ENCODE measurements around the gene SSRP1. TPM values are rescaled to one million over a fixed set of nuclear protein-coding genes. Genes with fewer than 3 reads are reported as not detected.

SSRP1 gene
- total and polyA plus RNA-seq, 2 of the 13 experiments (the other 11 are each of a cell fraction or from before 2014, with no cell fraction given) = 93.6 to 129 TPM

DNA sequence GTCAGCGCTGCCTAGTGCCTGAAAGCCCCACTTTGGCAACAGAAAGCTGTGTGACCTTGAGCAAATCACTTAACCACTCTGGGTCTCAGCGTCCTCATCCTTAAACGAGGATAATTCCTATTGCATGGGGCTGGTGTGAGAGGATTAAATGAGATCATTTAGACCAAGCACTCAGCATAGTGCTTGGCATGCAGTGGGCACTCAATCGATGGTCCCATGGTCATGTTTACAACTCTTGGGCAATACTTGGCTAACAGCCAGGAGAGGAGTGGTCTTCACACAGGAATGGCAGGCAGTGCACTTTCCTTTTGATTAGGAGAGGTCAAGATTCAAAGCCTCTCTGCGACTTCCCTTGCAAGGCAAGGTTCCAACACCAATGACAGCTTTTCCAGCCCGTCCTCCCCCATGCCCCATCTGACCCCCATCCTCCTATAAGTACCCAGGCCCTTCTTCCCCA lies 25.0 kb downstream of the SSRP1 start (continued):
- TF ChIP-seq TARDBP (CRISPR knock-in tag; IDR thresholded peaks at IDR 0.05) (0 out of 2 replicates have a peak, but pooled peaks have one; percentile 33), ZNF737 (CRISPR knock-in tag; IDR thresholded peaks at IDR 0.05; ENCODE audit: borderline replicate concordance) (no peak), ZNF768 (CRISPR knock-in tag; IDR thresholded peaks at IDR 0.05) (peak; percentile 92), THAP11 (CRISPR knock-in tag; IDR thresholded peaks at IDR 0.05) (0 out of 2 replicates have a peak, but pooled peaks have one; percentile 36), ZFP1 (CRISPR knock-in tag; IDR thresholded peaks at IDR 0.05) (peak; percentile 73; the same call in 1 of the 2 replicates), ZNF562 (CRISPR knock-in tag; IDR thresholded peaks at IDR 0.05; ENCODE audit: borderline replicate concordance) (no peak), HNF4A (CRISPR knock-in tag; IDR thresholded peaks at IDR 0.05) (peak; percentile 72), HDAC1 (CRISPR knock-in tag; IDR thresholded peaks at IDR 0.05) (peak; percentile 51; the same call in 1 of the 2 replicates), SP1 (IDR thresholded peaks at IDR 0.05) (no peak), SP1 (CRISPR knock-in tag; IDR thresholded peaks at IDR 0.05) (no peak), ZBTB3 (CRISPR knock-in tag; IDR thresholded peaks at IDR 0.05; ENCODE audit: borderline replicate concordance, low read depth) (no peak), FOXA3 (CRISPR knock-in tag; IDR thresholded peaks at IDR 0.05) (peak; percentile 94), HOXA7 (CRISPR knock-in tag; IDR thresholded peaks at IDR 0.05) (no peak), CC2D1A (CRISPR knock-in tag; IDR thresholded peaks at IDR 0.05) (no peak), ZSCAN21 (CRISPR knock-in tag; IDR thresholded peaks at IDR 0.05; ENCODE audit: borderline replicate concordance) (no peak), NFIC (IDR thresholded peaks at IDR 0.05; ENCODE audit: low read length) (peak; percentile 95), ZFP62 (CRISPR knock-in tag; IDR thresholded peaks at IDR 0.05) (no peak)
- TF ChIP-seq, protein P1, sequence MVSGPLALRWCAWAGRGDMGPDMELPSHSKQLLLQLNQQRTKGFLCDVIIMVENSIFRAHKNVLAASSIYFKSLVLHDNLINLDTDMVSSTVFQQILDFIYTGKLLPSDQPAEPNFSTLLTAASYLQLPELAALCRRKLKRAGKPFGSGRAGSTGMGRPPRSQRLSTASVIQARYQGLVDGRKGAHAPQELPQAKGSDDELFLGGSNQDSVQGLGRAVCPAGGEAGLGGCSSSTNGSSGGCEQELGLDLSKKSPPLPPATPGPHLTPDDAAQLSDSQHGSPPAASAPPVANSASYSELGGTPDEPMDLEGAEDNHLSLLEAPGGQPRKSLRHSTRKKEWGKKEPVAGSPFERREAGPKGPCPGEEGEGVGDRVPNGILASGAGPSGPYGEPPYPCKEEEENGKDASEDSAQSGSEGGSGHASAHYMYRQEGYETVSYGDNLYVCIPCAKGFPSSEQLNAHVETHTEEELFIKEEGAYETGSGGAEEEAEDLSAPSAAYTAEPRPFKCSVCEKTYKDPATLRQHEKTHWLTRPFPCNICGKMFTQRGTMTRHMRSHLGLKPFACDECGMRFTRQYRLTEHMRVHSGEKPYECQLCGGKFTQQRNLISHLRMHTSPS (CRISPR knock-in tag; IDR thresholded peaks at IDR 0.05; ENCODE audit: low read depth) = peak; percentile 96
- TF ChIP-seq, protein P2, sequence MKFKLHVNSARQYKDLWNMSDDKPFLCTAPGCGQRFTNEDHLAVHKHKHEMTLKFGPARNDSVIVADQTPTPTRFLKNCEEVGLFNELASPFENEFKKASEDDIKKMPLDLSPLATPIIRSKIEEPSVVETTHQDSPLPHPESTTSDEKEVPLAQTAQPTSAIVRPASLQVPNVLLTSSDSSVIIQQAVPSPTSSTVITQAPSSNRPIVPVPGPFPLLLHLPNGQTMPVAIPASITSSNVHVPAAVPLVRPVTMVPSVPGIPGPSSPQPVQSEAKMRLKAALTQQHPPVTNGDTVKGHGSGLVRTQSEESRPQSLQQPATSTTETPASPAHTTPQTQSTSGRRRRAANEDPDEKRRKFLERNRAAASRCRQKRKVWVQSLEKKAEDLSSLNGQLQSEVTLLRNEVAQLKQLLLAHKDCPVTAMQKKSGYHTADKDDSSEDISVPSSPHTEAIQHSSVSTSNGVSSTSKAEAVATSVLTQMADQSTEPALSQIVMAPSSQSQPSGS (CRISPR knock-in tag; IDR thresholded peaks at IDR 0.05) = no peak; the same call in 1 of the 2 replicates
- TF ChIP-seq, protein P3, sequence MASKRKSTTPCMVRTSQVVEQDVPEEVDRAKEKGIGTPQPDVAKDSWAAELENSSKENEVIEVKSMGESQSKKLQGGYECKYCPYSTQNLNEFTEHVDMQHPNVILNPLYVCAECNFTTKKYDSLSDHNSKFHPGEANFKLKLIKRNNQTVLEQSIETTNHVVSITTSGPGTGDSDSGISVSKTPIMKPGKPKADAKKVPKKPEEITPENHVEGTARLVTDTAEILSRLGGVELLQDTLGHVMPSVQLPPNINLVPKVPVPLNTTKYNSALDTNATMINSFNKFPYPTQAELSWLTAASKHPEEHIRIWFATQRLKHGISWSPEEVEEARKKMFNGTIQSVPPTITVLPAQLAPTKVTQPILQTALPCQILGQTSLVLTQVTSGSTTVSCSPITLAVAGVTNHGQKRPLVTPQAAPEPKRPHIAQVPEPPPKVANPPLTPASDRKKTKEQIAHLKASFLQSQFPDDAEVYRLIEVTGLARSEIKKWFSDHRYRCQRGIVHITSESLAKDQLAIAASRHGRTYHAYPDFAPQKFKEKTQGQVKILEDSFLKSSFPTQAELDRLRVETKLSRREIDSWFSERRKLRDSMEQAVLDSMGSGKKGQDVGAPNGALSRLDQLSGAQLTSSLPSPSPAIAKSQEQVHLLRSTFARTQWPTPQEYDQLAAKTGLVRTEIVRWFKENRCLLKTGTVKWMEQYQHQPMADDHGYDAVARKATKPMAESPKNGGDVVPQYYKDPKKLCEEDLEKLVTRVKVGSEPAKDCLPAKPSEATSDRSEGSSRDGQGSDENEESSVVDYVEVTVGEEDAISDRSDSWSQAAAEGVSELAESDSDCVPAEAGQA (IDR thresholded peaks at IDR 0.05; ENCODE audit: low read depth) = no peak
- TF ChIP-seq, protein P3 (CRISPR knock-in tag; IDR thresholded peaks at IDR 0.05; ENCODE audit: borderline replicate concordance) = no peak

Measured in HepG2 (cell line).